HG02678 (cell line): ENCODE measurements around the gene ANKS4B.
"Not testable (repeated sequence)": the region's sequence is repeated elsewhere in the genome, so short reads cannot be mapped to it uniquely, and the experiment has no call there.

Source experiments
- ATAC-seq: cut with Tn5 transposase; IDR thresholded peaks from one replicate; pipeline ENCODE4 v1.9.1; 2021; ENCODE audit warnings: mild to moderate bottlenecking, moderate library complexity; ENCODE audit not compliant: unreplicated experiment

ANKS4B gene

GRCh38 chr16:21283521-21284289 is 50.2 kb downstream of the ANKS4B start:
- ATAC-seq = no peak

- no peak for ATAC-seq
Measured at GRCh38 chr16:21284414-21284813, 50.9 kb downstream of the ANKS4B start.

GRCh38 chr16:21285314-21285713 is 51.8 kb downstream of the ANKS4B start:
- ATAC-seq = no peak

- ATAC-seq = not testable (repeated sequence)
Measured at GRCh38 chr16:21289789-21290188, 56.3 kb downstream of the ANKS4B start.

- peak; percentile 61 for ATAC-seq
Measured at GRCh38 chr16:21300309-21301167, 67.0 kb downstream of the ANKS4B start.

GRCh38 chr16:21301168-21301894 is 67.8 kb downstream of the ANKS4B start:
- peak; percentile 56 for ATAC-seq

GRCh38 chr16:21301895-21302291 is 68.4 kb downstream of the ANKS4B start:
- no peak for ATAC-seq

- no peak for ATAC-seq
Measured at GRCh38 chr16:21302454-21302853, 69.0 kb downstream of the ANKS4B start.

- ATAC-seq = no peak
Measured at GRCh38 chr16:21302898-21303528, 69.5 kb downstream of the ANKS4B start.
